NCI-H1417 (cell line): Measurements from ENCODE around the gene GHRL.

Experiments
- DNase-seq, 3 experiments: peaks; one replicate each; lab custom pipeline; 2025; lab: John Stamatoyannopoulos, UW

GHRL gene

GRCh38 chr3:10244009-10244408, 48.7 kb downstream of the GHRL start:
- DNase-seq = no peak

- DNase-seq = no peak
Measured at GRCh38 chr3:10242182-10243065, 50.3 kb downstream of the GHRL start.

- DNase-seq = no peak
Measured at GRCh38 chr3:10240799-10241198, 51.9 kb downstream of the GHRL start.

GRCh38 chr3:10238345-10239183, 54.2 kb downstream of the GHRL start:
- DNase-seq = no peak
